ENCODE data around the gene C1orf198.

The C1orf198 gene

GRCh38 chr1:230867903-230868735, at the start of gene C1orf198:
Gene C1orf198 (minus strand): TSS chr1:230868521. CDS start chr1:230868512, 9 bp downstream.
- peak; percentile 99 for DNase-seq (ENCODE audit: low spot score)

DNA sequence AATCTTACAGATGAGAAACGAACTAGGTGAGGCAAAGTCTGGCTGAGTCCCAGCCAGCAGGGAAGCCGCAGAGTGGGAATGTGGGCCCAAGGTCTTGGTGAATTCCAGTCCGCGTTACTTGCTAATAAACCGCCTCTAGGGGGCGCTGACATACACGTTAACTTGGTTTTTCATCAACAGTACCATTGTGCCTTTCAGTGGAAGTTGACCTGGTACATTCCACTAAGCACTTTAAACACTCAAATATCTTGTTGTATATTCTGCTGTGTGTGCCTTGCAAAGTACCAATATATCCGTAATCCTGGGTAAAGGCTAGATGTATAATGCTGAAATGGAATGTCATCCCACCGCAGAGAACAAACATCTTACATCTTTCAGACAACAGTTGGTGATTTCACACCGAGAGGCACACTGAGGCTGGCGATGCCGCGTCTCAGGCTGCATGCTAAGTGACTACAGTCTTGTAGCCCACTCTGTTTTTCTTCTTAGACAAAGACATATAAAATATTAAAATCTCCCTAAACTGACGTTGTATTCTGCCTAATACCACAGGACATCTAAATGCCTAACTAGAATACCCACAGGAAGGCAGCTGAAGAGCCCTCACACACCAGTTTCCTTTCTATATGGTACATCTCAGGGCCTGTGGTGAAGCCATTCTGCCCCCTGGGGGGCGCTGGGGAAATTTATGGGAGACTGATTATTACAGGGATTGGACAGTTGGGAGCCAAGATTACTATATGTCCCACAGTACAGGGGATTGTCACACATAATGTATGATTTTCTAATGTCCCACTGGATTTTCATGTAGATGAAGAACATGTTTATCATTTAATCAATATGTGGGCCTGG, 49.2 kb upstream of the C1orf198 start:
- DNase-seq (ENCODE audit: low spot score), result peak; percentile 79

DNA sequence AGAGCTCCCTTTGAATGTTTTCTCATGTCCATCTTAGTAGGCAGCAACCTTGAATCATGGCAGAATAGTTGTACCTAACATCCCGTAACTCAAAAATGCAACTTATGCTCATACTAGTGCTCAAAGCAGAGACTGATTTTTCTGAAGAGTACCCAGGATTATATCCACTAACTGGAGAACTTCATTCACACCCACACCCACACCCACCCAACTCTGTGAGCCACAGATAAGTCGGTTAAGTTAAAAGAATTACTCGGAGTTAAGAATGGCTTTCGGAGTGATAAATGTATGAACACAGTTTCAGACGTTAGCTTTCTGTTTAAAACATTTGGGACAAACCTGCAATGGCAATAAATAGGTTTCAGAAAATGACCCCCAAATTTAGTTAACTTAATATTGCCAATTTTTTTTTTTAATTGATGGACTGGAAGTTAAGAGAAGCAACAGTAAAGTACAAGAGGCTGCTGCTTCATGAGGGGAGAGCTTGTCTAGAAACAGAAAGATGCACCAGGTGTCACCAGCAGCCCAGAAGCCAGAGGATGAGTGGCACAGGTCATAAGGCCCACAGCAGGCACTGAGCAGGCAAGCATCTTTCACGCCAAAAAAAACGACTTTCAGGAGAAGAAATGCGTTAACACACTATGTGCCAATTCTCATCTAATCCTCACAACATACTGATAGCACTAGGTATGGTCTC, 48.4 kb upstream of the C1orf198 start:
- no peak for DNase-seq (ENCODE audit: low spot score)

DNA sequence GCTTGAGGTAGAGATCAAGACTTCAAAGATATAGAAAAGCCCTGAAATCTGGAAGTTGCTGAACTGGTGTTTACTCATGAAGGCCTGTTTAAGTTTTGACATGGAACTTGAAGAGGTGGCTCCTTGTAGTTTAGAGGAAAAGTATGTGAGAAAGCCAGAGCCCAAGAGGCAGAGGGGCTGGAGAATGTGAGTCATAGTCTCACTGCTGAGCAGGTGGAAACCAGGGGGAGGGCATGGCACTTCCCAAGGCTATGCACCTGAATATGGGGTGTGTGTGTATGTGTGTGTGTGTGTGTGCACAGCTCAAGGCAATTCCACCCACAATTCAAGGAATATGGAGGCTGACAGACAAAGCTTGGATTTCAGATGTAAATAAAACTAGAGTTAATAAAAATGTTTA, 46.8 kb upstream of the C1orf198 start:
- DNase-seq (ENCODE audit: low spot score), result no peak

DNA sequence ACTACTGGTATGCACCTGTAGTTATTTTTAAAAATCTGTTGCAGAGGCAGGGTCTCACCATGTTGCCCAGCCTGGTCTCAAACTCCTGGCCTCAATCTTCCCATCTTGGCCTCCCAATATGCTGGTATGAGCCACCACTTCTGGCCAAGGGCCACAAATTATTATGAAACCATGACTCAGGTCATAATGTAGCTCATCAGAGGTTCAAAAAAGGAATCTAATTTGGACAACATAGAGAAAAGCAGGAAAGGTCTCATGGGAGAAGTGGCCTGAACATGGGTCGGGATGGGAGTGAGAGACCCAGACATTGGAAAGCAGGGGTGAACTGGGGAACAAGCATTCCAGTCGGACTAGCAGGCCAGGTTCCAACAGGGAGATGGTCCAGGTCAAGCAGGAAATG, 45.2 kb upstream of the C1orf198 start:
- DNase-seq (ENCODE audit: low spot score), result no peak

DNA sequence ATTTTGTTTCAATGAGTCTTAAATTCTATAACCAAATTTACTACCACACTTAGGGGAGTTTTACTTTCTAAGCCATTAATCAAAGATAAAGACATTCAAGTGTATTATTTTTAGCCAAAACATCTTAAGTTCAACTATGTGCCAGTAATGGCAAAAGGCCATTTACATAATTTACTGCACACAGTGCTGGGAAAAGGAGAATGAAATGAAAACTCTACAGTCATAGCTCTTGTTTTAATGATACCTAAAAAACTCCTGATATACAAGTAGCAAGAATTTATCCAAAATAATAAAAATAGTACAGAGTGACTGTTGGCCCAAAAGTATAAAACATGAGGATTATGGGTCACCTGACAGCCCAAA, 42.4 kb upstream of the C1orf198 start:
- no peak for DNase-seq (ENCODE audit: low spot score)

DNA sequence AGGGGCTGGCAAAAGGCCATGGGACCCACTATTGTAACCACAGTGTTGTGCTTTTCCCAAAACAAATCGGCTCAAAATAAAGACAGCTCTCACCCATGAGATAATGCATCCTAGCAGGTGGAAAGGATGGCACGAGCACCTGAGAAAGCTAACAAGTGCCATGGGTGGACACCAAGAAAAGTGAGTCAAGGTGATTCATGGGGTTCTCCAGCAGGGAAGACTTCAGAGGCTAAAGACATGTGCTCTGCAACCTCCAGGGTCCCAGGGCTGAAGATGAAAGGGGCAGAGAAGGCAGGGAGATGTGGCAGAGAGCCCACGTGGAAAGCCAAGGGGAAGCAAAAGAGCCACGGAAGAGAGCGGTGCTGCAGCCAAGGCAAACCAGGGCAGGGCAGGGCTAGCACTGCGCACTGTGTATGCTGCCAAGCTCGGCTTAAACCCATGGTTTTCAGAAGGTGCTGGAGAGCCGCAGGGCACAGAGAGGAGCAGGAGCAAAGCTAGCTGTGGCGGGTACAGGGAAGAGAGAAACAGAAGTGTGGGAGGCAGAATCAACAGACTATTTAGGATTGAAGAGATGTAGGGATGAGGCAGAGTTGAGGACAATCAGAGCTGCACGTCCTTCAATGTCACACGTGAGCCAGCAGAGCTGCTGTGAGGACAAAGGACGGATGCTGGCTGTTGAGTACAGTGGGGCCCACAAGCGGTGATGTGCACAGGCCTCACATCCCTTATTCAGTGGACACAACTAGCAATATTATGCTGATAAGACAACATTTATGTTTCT, 41.8 kb upstream of the C1orf198 start:
- DNase-seq (ENCODE audit: low spot score), result no peak

GRCh38 chr1:230907472-230908205, 39.3 kb upstream of the C1orf198 start:
- no peak for DNase-seq (ENCODE audit: low spot score)

GRCh38 chr1:230906226-230906625, 37.9 kb upstream of the C1orf198 start:
- no peak for DNase-seq (ENCODE audit: low spot score)

- no peak for DNase-seq (ENCODE audit: low spot score)
These were observed 37.4 kb upstream of the C1orf198 start for GRCh38 chr1:230905733-230906132.

GRCh38 chr1:230902349-230902923, 34.1 kb upstream of the C1orf198 start:
- no peak for DNase-seq (ENCODE audit: low spot score)

- peak; percentile 71 for DNase-seq (ENCODE audit: low spot score)
These were observed 33.4 kb upstream of the C1orf198 start for GRCh38 chr1:230901671-230902070.

- DNase-seq (ENCODE audit: low spot score), result no peak
These were observed 32.7 kb upstream of the C1orf198 start for GRCh38 chr1:230900984-230901383.

GRCh38 chr1:230899841-230900251, 31.5 kb upstream of the C1orf198 start:
- no peak for DNase-seq (ENCODE audit: low spot score)

GRCh38 chr1:230898748-230899147, 30.4 kb upstream of the C1orf198 start:
- no peak for DNase-seq (ENCODE audit: low spot score)

DNA sequence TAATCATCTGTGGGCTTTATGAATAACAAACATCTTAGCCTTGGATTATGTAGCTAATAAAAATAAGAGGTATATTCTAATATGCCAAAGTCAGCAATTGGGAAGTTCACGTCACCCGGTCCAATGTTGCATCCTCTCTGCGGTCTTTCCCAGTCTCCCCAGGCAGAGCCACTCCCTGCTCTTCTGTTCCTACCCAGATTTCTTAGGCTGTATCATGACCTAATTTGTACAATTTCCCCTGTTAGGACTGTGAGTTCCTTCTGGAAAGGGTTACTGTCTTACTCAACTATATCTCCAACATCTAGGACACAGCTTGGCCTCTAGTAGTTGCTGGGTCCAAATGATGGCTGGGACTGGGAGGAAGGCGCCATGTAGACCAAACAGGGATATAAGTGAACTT, 29.8 kb upstream of the C1orf198 start:
- no peak for DNase-seq (ENCODE audit: low spot score)

DNA sequence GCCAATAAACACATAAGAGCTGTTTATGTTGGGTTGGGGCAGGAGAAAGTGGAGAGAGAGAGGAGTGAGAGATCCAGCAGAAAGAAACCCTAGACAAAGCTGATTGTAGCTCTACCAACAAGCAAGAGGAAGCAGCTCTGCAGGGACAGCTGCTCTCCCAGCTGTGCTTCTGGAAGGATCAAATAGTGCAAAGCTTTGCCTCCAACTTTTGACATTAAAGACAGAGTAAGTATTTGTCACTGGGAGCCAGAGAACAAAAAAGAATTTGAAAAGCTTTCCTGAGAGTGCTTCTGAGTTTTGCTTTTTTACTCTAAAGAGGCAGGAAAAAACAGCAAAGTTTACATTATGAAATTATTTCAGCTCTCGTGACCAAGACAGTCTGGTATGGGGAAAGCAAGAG, 28.5 kb upstream of the C1orf198 start:
- no peak for DNase-seq (ENCODE audit: low spot score)

- no peak for DNase-seq (ENCODE audit: low spot score)
These were observed 27.1 kb upstream of the C1orf198 start for GRCh38 chr1:230895452-230895851.

DNA sequence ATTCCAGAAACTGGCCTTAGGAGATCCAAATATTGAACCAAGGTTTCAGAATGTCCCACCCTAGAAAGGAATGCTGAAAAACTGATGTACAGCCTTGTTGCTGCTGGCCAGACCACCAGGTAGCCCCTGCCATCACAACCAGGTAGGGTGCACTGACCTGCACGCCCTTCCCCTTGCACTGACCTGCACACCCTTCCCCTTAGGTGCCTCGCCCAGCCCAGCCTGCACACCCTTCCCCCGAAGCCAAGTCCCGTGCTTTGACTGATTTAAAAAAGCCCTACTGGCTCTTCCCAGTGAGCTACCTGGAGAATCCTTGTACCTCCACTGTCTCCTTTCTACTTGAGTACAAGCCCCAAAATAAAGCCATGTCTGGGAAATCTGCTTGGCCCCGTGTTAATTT, 26.3 kb upstream of the C1orf198 start:
- no peak for DNase-seq (ENCODE audit: low spot score)

- DNase-seq (ENCODE audit: low spot score), result no peak
These were observed 25.7 kb upstream of the C1orf198 start for GRCh38 chr1:230894032-230894431.

- no peak for DNase-seq (ENCODE audit: low spot score)
These were observed 23.7 kb upstream of the C1orf198 start for GRCh38 chr1:230892018-230892491.

Data from D341Med (cell line).